NCI-H2107 treated with DMSO at 0.1 percent for 48 hours (cell line): ENCODE data around the gene HUWE1.
"Not testable (repeated sequence)": the region's sequence is repeated elsewhere in the genome, so short reads cannot be mapped to it uniquely, and the experiment has no call there.

Experiments
- DNase-seq: peaks from one replicate; lab custom pipeline; 2025; ENCODE audit not compliant: unreplicated experiment; lab: John Stamatoyannopoulos, UW

The HUWE1 gene

GRCh38 chrX:53686151-53686885 is at the start of gene HUWE1:
Gene HUWE1 (minus strand): TSS chrX:53686719. CDS start chrX:53654107, 32,612 bp downstream.
- DNase-seq: peak; percentile 73

- no peak for DNase-seq
Measured at GRCh38 chrX:53732797-53733196, 46.3 kb upstream of the HUWE1 start.

- no peak for DNase-seq
Measured at GRCh38 chrX:53729751-53730150, 43.2 kb upstream of the HUWE1 start.

- DNase-seq: no peak
Measured at GRCh38 chrX:53728506-53728905, 42.0 kb upstream of the HUWE1 start.

- no peak for DNase-seq
Measured at GRCh38 chrX:53724872-53725271, 38.4 kb upstream of the HUWE1 start.

GRCh38 chrX:53723381-53723780 is 36.9 kb upstream of the HUWE1 start:
- DNase-seq: no peak

GRCh38 chrX:53721610-53722009 is 35.1 kb upstream of the HUWE1 start:
- DNase-seq: not testable (repeated sequence)

GRCh38 chrX:53719666-53720065 is 33.1 kb upstream of the HUWE1 start:
- not testable (repeated sequence) for DNase-seq

GRCh38 chrX:53718073-53718472 is 31.6 kb upstream of the HUWE1 start:
- no peak for DNase-seq

- no peak for DNase-seq
Measured at GRCh38 chrX:53717205-53717604, 30.7 kb upstream of the HUWE1 start.

- DNase-seq: no peak
Measured at GRCh38 chrX:53716328-53717088, 30.0 kb upstream of the HUWE1 start.

- no peak for DNase-seq
Measured at GRCh38 chrX:53715346-53715924, 28.9 kb upstream of the HUWE1 start.

- DNase-seq: no peak
Measured at GRCh38 chrX:53714580-53715345, 28.2 kb upstream of the HUWE1 start.

GRCh38 chrX:53713987-53714579 is 27.6 kb upstream of the HUWE1 start:
- no peak for DNase-seq

- no peak for DNase-seq
Measured at GRCh38 chrX:53711436-53711835, 24.9 kb upstream of the HUWE1 start.

GRCh38 chrX:53704854-53705253 is 18.3 kb upstream of the HUWE1 start:
- no peak for DNase-seq

GRCh38 chrX:53704294-53704693 is 17.8 kb upstream of the HUWE1 start:
- no peak for DNase-seq

GRCh38 chrX:53695946-53696549 is 9.5 kb upstream of the HUWE1 start:
- DNase-seq: peak; percentile 25

GRCh38 chrX:53694642-53695041 is 8.1 kb upstream of the HUWE1 start:
- DNase-seq: no peak

GRCh38 chrX:53688300-53688699 is 1.8 kb upstream of the HUWE1 start:
- DNase-seq: no peak
